DOHH2 (cell line): Measurements from ENCODE around the gene ZSWIM6.

ENCODE experiments used
- H3F3A ChIP-seq: fragments of 200-600 bp; sonication (generic), shearing (Covaris generic); 2 replicates; pipeline ENCODE4 v1.6.0; 2016; ENCODE audit warnings: antibody characterized with exemption, mild to moderate bottlenecking; ENCODE audit not compliant: control insufficient read depth, insufficient read depth
- H3K27ac ChIP-seq: fragments of 200-600 bp; sonication (generic); 2 replicates; pipeline ENCODE4 v1.5.1; 2014; ENCODE audit warnings: low read depth, mild to moderate bottlenecking, low read length, moderate library complexity
- H3K27me3 ChIP-seq: fragments of 200-600 bp; sonication (generic); 2 replicates; pipeline ENCODE4 v1.6.1; 2014; ENCODE audit warnings: mild to moderate bottlenecking, low read length, mixed read lengths; ENCODE audit not compliant: control insufficient read depth
- H3K36me3 ChIP-seq: fragments of 200-600 bp; sonication (generic); 2 replicates; pipeline ENCODE4 v1.6.1; 2014; ENCODE audit warnings: mild to moderate bottlenecking, low read length, moderate library complexity, mixed read lengths; ENCODE audit not compliant: control insufficient read depth
- H3K4me1 ChIP-seq: fragments of 200-600 bp; sonication (generic); 2 replicates; pipeline ENCODE4 v1.6.1; 2014; ENCODE audit warnings: mild to moderate bottlenecking, low read length, mixed read lengths; ENCODE audit not compliant: control insufficient read depth
- H3K4me2 ChIP-seq: fragments of 200-600 bp; sonication (generic); 2 replicates; pipeline ENCODE4 v1.6.0; 2014; ENCODE audit warnings: mild to moderate bottlenecking, low read length, moderate library complexity
- H3K4me3 ChIP-seq: fragments of 200-600 bp; sonication (generic); 2 replicates; pipeline ENCODE4 v1.5.1; 2014; ENCODE audit warnings: mild to moderate bottlenecking, low read length, mixed read lengths
- H3K79me2 ChIP-seq: fragments of 200-600 bp; sonication (generic); 2 replicates; pipeline ENCODE4 v1.6.1; 2014; ENCODE audit warnings: mild to moderate bottlenecking, low read length, mixed read lengths; ENCODE audit not compliant: control insufficient read depth
- H3K9me2 ChIP-seq: fragments of 200-600 bp; sonication (generic); replicated peaks from 2 replicates; pipeline ENCODE4 v1.6.1; 2014; ENCODE audit warnings: mild to moderate bottlenecking, low read length, mixed read lengths; ENCODE audit not compliant: control insufficient read depth
- H3K9me3 ChIP-seq: fragments of 200-600 bp; sonication (generic); 2 replicates; pipeline ENCODE4 v1.6.1; 2014; ENCODE audit warnings: antibody characterized with exemption, low read length, mixed read lengths; ENCODE audit not compliant: control insufficient read depth, insufficient read depth
- H4K20me1 ChIP-seq: fragments of 200-600 bp; sonication (generic); 2 replicates; pipeline ENCODE4 v1.6.0; 2014; ENCODE audit warnings: low read depth, mild to moderate bottlenecking, antibody characterized with exemption, low read length, moderate library complexity; ENCODE audit not compliant: control insufficient read depth, insufficient read depth
- EZH2phosphoT487 ChIP-seq: fragments of 200-600 bp; sonication (generic); IDR thresholded peaks from 2 replicates; pipeline ENCODE4 v1.6.1; 2017; ENCODE audit warnings: borderline replicate concordance, mild to moderate bottlenecking, antibody characterized with exemption, low read length, moderate library complexity, mixed read lengths
- TF ChIP-seq, protein P1 (sequence below): fragments of 200-600 bp; sonication (generic); IDR thresholded peaks from one replicate; pipeline ENCODE4 v1.5.1; 2014; ENCODE audit warnings: antibody characterized with exemption, mild to moderate bottlenecking, low read depth, low read length; ENCODE audit not compliant: poor library complexity, severe bottlenecking

ZSWIM6 gene

DNA sequence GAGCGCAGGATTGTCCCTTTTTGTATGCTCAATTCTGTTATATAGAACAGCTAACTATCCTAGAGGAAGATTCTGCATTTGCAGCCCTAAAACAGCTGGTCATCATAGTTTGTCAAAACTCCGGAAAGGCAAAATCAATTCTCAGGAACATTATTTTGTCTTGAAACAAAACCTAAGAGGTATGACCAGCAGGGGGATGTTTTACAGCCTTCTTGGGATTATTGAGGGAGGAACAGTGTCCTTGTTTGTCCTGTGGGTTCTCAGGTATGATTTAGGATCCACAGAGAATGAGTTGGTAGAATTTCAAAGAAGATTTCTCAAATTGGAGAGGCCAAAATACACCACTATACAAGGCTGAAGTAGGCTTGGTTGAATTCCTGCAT, 136.4 kb downstream of the ZSWIM6 start:
- H3K79me2 ChIP-seq, result no peaks in the 10 kb centered on the region
- no peak overlapping the region for H3K27ac ChIP-seq
- H3K4me1 ChIP-seq, result no peaks in the 10 kb centered on the region
- no peaks in the 10 kb centered on the region for H3K27me3 ChIP-seq
- no peaks in the 10 kb centered on the region for H3K9me3 ChIP-seq
- H3K4me3 ChIP-seq, result no peak overlapping the region
- no peaks in the 10 kb centered on the region for H3F3A ChIP-seq
- no peak overlapping the region for H3K4me2 ChIP-seq
- TF ChIP-seq, protein P1, sequence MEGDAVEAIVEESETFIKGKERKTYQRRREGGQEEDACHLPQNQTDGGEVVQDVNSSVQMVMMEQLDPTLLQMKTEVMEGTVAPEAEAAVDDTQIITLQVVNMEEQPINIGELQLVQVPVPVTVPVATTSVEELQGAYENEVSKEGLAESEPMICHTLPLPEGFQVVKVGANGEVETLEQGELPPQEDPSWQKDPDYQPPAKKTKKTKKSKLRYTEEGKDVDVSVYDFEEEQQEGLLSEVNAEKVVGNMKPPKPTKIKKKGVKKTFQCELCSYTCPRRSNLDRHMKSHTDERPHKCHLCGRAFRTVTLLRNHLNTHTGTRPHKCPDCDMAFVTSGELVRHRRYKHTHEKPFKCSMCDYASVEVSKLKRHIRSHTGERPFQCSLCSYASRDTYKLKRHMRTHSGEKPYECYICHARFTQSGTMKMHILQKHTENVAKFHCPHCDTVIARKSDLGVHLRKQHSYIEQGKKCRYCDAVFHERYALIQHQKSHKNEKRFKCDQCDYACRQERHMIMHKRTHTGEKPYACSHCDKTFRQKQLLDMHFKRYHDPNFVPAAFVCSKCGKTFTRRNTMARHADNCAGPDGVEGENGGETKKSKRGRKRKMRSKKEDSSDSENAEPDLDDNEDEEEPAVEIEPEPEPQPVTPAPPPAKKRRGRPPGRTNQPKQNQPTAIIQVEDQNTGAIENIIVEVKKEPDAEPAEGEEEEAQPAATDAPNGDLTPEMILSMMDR, result no peak
- no peak for TF ChIP-seq EZH2phosphoT487
- no peaks in the 10 kb centered on the region for H3K9me2 ChIP-seq
- H4K20me1 ChIP-seq, result no peaks in the 10 kb centered on the region
- H3K36me3 ChIP-seq, result no peaks in the 10 kb centered on the region

DNA sequence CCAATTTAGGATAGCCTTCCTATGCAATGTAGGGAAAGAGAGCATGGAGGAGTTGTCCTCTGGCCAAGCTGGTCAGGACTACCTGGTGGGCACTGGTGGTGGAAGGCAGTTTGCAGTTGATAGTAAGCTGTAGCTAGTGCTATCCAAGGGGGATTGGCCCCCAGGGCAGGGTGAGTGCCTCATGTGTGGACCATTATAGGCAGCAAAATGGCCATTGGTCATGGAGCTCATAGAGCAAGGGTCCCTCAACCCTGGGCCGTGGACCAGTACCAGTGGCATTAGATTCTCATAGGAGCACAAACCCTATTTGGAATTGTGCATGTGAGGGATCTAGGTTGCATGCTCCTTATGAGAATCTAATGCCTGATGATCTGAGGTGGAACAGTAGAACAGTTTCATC, 139.3 kb downstream of the ZSWIM6 start:
- Histone ChIP-seq H3F3A (no peaks in the 10 kb centered on the region), H3K4me1 (no peaks in the 10 kb centered on the region), H3K4me2 (no peak overlapping the region), H3K36me3 (no peaks in the 10 kb centered on the region), H3K79me2 (no peaks in the 10 kb centered on the region), H3K4me3 (no peak overlapping the region), H4K20me1 (no peaks in the 10 kb centered on the region), H3K9me2 (no peaks in the 10 kb centered on the region), H3K27me3 (no peaks in the 10 kb centered on the region), H3K9me3 (no peaks in the 10 kb centered on the region), H3K27ac (no peak overlapping the region)
- TF ChIP-seq EZH2phosphoT487, result no peak
- TF ChIP-seq, protein P1, result no peak

DNA sequence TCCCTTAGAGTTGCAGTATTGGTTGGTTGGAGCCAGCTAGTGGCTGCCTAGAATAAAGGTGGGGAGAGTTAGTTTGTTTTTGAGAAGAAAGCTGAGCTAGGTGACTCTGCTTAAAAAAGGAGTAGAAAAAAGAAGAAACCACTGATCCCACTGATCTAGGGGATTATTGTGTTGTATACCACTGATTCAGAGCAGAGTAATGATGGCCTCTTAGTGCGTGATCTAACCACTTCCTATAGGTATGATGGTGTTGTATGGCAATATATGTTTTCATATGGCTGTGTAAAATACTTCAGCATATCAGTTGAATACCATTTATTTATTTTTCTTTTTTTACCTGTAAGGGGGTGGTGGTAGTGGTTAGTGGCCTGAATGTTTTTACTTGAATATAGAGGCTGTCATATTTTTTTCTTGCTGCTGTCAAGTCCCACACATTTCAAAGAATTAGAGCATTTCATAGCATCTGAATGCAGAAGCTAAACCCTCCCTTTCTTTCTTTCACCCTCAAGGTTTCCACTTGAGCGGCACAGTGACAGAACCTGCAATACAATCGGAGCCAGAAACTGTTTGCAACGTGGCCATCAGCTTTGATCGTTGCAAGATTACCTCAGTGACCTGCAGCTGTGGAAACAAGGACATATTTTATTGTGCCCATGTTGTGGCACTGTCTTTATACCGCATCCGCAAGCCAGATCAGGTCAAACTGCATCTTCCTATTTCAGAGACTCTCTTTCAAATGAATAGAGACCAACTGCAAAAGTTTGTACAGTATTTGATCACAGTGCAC, 140.3 kb downstream of the ZSWIM6 start:
- H3K27me3 ChIP-seq, result no peaks in the 10 kb centered on the region
- no peak overlapping the region for H3K27ac ChIP-seq
- no peaks in the 10 kb centered on the region for H3K36me3 ChIP-seq
- H3K4me1 ChIP-seq, result no peaks in the 10 kb centered on the region
- H3K9me2 ChIP-seq, result no peaks in the 10 kb centered on the region
- H3K4me3 ChIP-seq, result no peak overlapping the region
- no peak for TF ChIP-seq EZH2phosphoT487
- TF ChIP-seq, protein P1, result no peak
- no peaks in the 10 kb centered on the region for H3K79me2 ChIP-seq
- H3K9me3 ChIP-seq, result no peaks in the 10 kb centered on the region
- no peak overlapping the region for H3K4me2 ChIP-seq
- no peaks in the 10 kb centered on the region for H3F3A ChIP-seq
- no peaks in the 10 kb centered on the region for H4K20me1 ChIP-seq
